Kidney epithelial cell (primary cell): ENCODE data around the gene APOL4. TPM values are rescaled to one million over a fixed set of nuclear protein-coding genes. Genes with fewer than 3 reads are reported as not detected.

Experiments
- DNase-seq: peaks from one replicate; pipeline ENCODE4 v3.0.0-alpha.2; 2010; ENCODE audit warnings: low read depth
- H3K27me3 ChIP-seq: 2 replicates; pipeline ENCODE4 v1.6.0; 2011; ENCODE audit warnings: low read length; ENCODE audit not compliant: control insufficient read depth, insufficient read depth
- H3K36me3 ChIP-seq: 2 replicates; pipeline ENCODE4 v1.5.1; 2011; ENCODE audit warnings: low read length; ENCODE audit not compliant: control insufficient read depth, insufficient read depth
- H3K4me3 ChIP-seq: 2 replicates; pipeline ENCODE4 v1.5.1; 2011; ENCODE audit warnings: low read depth, mild to moderate bottlenecking, control low read depth, low read length
- total RNA-seq: library from RNA; depleted of rRNA; stranded (reverse); fragments of >200 nt; gene quantifications from 2 replicates; pipeline ENCODE4 v1.2.3, GENCODE V29; 2015
- TF ChIP-seq, protein P1 (sequence below): IDR thresholded peaks from 2 replicates; pipeline ENCODE4 v1.5.1; 2011; ENCODE audit warnings: mild to moderate bottlenecking, moderate library complexity, low read length, control low read depth, inconsistent platforms; ENCODE audit not compliant: insufficient read depth, poor library complexity, severe bottlenecking

The APOL4 gene
- total RNA-seq, 1 donor from 2014 or later = not detected

DNA sequence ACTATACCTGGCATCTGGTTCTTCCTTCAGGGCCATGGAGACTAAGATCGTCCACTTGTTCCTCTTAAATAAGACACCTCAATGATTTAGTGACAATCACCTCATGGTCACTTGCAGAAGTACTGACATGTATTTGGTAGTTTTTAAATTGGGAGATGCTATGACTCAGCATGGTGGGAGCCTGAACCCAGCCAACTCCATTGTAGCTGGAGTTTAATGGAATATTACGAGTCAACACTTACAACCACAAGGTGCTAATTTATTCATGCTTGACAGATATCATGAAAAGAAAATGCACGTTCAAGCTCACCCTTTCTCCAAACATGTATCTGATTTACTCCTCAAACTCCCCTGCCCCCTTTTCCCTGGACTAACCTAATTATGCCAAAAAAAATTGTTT is 24.4 kb downstream of the APOL4 start:
- no peak for DNase-seq
- no peak overlapping the region for H3K4me3 ChIP-seq
- H3K36me3 ChIP-seq = no peaks in the 10 kb centered on the region
- no peaks in the 10 kb centered on the region for H3K27me3 ChIP-seq
- TF ChIP-seq, protein P1, sequence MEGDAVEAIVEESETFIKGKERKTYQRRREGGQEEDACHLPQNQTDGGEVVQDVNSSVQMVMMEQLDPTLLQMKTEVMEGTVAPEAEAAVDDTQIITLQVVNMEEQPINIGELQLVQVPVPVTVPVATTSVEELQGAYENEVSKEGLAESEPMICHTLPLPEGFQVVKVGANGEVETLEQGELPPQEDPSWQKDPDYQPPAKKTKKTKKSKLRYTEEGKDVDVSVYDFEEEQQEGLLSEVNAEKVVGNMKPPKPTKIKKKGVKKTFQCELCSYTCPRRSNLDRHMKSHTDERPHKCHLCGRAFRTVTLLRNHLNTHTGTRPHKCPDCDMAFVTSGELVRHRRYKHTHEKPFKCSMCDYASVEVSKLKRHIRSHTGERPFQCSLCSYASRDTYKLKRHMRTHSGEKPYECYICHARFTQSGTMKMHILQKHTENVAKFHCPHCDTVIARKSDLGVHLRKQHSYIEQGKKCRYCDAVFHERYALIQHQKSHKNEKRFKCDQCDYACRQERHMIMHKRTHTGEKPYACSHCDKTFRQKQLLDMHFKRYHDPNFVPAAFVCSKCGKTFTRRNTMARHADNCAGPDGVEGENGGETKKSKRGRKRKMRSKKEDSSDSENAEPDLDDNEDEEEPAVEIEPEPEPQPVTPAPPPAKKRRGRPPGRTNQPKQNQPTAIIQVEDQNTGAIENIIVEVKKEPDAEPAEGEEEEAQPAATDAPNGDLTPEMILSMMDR = no peak

DNA sequence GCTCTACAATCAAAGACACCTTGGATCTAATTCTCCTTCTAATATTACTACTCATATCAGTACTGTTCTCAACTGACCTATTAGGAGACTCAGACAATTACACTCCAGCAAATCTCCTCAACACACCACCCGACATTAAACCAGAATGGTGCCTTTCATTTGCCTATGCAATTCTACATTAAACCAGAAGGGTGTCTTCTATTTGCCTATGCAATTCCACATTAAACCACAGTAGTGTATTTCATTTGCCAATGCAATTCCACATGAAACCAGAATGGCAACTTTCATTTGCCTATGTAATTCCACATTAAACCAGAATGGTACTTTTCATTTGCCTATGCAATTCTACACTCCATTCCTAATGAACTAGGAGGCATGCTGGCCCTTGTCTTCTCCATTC is 25.7 kb downstream of the APOL4 start:
- Histone ChIP-seq H3K4me3 (no peak overlapping the region), H3K36me3 (no peaks in the 10 kb centered on the region), H3K27me3 (no peaks in the 10 kb centered on the region)
- no peak for DNase-seq
- TF ChIP-seq, protein P1 = no peak

DNA sequence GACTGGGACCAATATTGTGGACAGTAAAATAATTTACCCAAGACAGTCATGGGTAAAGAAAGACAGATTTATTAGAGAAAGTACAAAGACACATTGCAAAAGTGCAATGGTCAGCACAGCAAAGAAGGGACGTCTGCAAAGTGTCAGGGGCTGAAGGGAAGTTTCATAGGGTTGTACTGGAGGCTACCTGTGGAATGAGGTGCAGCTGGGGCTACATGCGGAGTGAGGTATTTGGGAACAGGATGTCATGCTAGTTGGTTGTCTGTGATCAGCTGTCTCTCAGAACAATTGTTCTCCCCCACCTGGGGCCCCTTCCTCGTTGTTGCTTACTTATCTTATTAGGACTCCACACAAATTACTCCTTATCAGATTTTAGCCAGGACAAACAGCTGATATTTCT is 29.7 kb downstream of the APOL4 start:
- TF ChIP-seq, protein P1 = no peak
- H3K27me3 ChIP-seq = no peaks in the 10 kb centered on the region
- DNase-seq = no peak
- no peak overlapping the region for H3K4me3 ChIP-seq
- H3K36me3 ChIP-seq = no peaks in the 10 kb centered on the region

DNA sequence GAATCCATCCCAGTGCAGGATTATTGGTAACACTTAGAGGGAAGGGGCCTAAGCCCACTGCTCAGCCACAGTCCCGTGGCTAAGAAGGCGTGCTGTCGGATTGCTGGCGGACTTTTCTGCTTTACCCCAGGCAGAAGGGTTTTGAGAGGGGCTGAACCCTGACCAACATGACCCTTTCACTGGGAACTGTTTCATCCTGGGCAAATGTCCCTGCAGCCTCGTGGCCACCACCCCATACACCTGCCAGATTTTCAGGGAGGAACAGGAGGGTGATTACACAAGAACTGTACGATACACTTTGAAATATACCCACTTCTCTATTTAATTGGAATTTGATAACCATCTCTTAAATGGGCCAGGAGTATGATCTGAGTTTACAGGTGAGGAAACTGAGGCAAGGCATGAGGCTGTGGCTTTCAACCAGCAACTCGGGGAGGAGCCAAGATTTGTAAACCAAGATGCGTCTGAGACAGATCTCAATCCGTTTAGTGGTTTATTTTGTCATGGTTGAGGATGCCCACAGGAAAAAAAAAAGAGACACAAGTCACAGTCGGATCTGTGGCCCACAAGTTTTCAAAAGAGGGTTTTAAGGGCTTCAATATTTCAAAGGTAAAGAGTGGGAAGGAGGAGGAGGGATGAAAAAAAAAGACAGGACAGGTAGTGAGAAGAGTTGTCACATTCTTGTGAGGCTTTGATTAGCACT is 34.9 kb downstream of the APOL4 start:
- TF ChIP-seq, protein P1 = no peak
- no peaks in the 10 kb centered on the region for H3K36me3 ChIP-seq
- H3K27me3 ChIP-seq = no peaks in the 10 kb centered on the region
- no peak for DNase-seq
- no peak overlapping the region for H3K4me3 ChIP-seq

DNA sequence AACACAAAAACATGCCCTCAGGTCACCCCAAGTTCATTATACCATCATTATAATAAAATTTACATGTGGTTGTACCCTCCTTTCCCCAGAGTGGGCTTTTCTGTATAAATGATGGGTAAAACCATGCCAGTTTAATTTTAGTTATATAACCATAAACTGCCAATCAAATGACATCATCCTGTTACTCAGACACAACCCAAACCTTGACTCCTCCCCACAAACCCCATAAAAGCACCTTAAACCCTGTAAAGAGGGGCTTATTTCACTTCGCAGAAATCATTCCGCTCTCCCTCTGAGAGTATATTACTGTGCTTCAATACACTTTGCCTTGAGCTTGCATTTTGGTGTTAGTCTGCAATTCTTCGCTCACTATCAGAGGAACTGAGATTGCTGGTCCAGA is 35.5 kb downstream of the APOL4 start:
- no peaks in the 10 kb centered on the region for H3K27me3 ChIP-seq
- DNase-seq = no peak

More for the DNA sequence above, 35.5 kb downstream of the APOL4 start:
- no peak overlapping the region for H3K4me3 ChIP-seq
- TF ChIP-seq, protein P1 = no peak
- no peaks in the 10 kb centered on the region for H3K36me3 ChIP-seq
